Measurements from ENCODE around the gene MEFV.
A peak's percentile ranks its signal among the peaks of the same experiment; 100 is the strongest.

The MEFV gene

GRCh38 chr16:3243882-3244281 lies 12.6 kb downstream of the MEFV start:
- WGBS (ENCODE audit: insufficient coverage): 64% methylated on average over 4 of the region's 6 CpGs
- ChIA-PET POLR2A (no interaction called here), CTCF (no interaction called here)
- Histone ChIP-seq H3K27ac (ENCODE audit: insufficient read depth in 1 of 2, low read depth in 1 of 2, low read length in 2 of 2, poor library complexity in 1 of 2, severe bottlenecking in 2 of 2) (no peak overlapping the region), H3K4me1 (ENCODE audit: control extremely low read depth in 1 of 4, control insufficient read depth in 4 of 4, insufficient read depth in 4 of 4, low read length in 3 of 4) (peaks cover 0 to 3% (median 0%) of the 10 kb centered on the region in 4 experiments), H3K4me3 (ENCODE audit: control insufficient read depth in 1 of 7, extremely low read depth in 1 of 7, insufficient read depth in 4 of 7, low read depth in 2 of 7, low read length in 6 of 7) (no peak overlapping the region), H3K27me3 (replicated peaks in 2 of 5; ENCODE audit: control insufficient read depth in 4 of 5, insufficient read depth in 5 of 5, low read length in 4 of 5) (peaks cover 0 to 4% (median 2%) of the 10 kb centered on the region in 5 experiments), H3K36me3 (ENCODE audit: control insufficient read depth in 4 of 4, insufficient read depth in 4 of 4, low read length in 3 of 4) (no peaks in the 10 kb centered on the region), H3K9me3 (ENCODE audit: control extremely low read depth in 1 of 5, control insufficient read depth in 4 of 5, insufficient read depth in 2 of 5, low read depth in 1 of 5, low read length in 4 of 5) (peaks cover 0 to 5% (median 0%) of the 10 kb centered on the region in 5 experiments)
- DNase-seq: no peak

DNA sequence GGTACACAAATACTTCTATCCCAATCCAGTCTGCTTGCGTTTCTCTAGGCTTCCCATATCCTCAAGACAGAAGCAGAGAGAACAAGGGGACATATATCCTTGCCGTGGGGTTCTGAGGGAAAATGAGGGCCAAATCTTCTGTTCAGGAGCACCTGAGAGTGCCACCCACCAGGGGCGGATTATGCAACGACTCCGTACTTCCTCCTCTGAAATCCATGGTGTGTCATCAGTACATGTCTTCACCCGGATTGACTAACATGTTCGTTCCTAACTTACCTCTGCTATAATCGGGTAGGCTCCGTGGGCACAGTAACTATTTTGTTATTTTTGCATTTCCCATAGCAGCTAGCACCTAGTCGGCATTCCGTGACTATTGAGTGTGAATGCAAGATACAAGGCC lies 13.7 kb downstream of the MEFV start:
- no peak overlapping the region for H3K27ac ChIP-seq (ENCODE audit: insufficient read depth in 1 of 2, low read depth in 1 of 2, low read length in 2 of 2, poor library complexity in 1 of 2, severe bottlenecking in 2 of 2)
- ChIA-PET CTCF (interaction anchor here (0.6 kb wide), 1 partner anchor 8 kb away, joined by 3 read pairs; no protein-coding TSS in a partner anchor), POLR2A (no interaction called here)
- no peak overlapping the region for H3K4me3 ChIP-seq (ENCODE audit: control insufficient read depth in 1 of 7, extremely low read depth in 1 of 7, insufficient read depth in 4 of 7, low read depth in 2 of 7, low read length in 6 of 7)
- over 99% methylated on average over 10 of the region's 11 CpGs for WGBS (ENCODE audit: insufficient coverage)
- H3K4me1 ChIP-seq (ENCODE audit: control extremely low read depth in 1 of 4, control insufficient read depth in 4 of 4, insufficient read depth in 4 of 4, low read length in 3 of 4): peaks cover 0 to 3% (median 0%) of the 10 kb centered on the region in 4 experiments
- no peak for DNase-seq
- peaks cover 0 to 2% (median 0%) of the 10 kb centered on the region in 5 experiments for H3K27me3 ChIP-seq (replicated peaks in 2 of 5; ENCODE audit: control insufficient read depth in 4 of 5, insufficient read depth in 5 of 5, low read length in 4 of 5)
- H3K36me3 ChIP-seq (ENCODE audit: control insufficient read depth in 4 of 4, insufficient read depth in 4 of 4, low read length in 3 of 4): no peaks in the 10 kb centered on the region
- H3K9me3 ChIP-seq (ENCODE audit: control extremely low read depth in 1 of 5, control insufficient read depth in 4 of 5, insufficient read depth in 2 of 5, low read depth in 1 of 5, low read length in 4 of 5): peaks cover 0 to 5% (median 0%) of the 10 kb centered on the region in 5 experiments

- Histone ChIP-seq H3K27me3 (replicated peaks in 2 of 5; ENCODE audit: control insufficient read depth in 4 of 5, insufficient read depth in 5 of 5, low read length in 4 of 5) (peaks cover 0 to 2% (median 0%) of the 10 kb centered on the region in 5 experiments), H3K4me1 (ENCODE audit: control extremely low read depth in 1 of 4, control insufficient read depth in 4 of 4, insufficient read depth in 4 of 4, low read length in 3 of 4) (peaks cover 0 to under 1% (median 0%) of the 10 kb centered on the region in 4 experiments), H3K27ac (ENCODE audit: insufficient read depth in 1 of 2, low read depth in 1 of 2, low read length in 2 of 2, poor library complexity in 1 of 2, severe bottlenecking in 2 of 2) (no peak overlapping the region), H3K9me3 (ENCODE audit: control extremely low read depth in 1 of 5, control insufficient read depth in 4 of 5, insufficient read depth in 2 of 5, low read depth in 1 of 5, low read length in 4 of 5) (peaks cover 0 to 5% (median 0%) of the 10 kb centered on the region in 5 experiments), H3K4me3 (ENCODE audit: control insufficient read depth in 1 of 7, extremely low read depth in 1 of 7, insufficient read depth in 4 of 7, low read depth in 2 of 7, low read length in 6 of 7) (no peak overlapping the region), H3K36me3 (ENCODE audit: control insufficient read depth in 4 of 4, insufficient read depth in 4 of 4, low read length in 3 of 4) (no peaks in the 10 kb centered on the region)
- ChIA-PET CTCF (no interaction called here), POLR2A (no interaction called here)
- no peak for DNase-seq
- whole genome bisulfite sequencing (ENCODE audit: insufficient coverage): 97% methylated on average over 3 of the region's 5 CpGs
Observed at GRCh38 chr16:3241761-3242160, 14.7 kb downstream of the MEFV start.

- Histone ChIP-seq H3K27ac (ENCODE audit: insufficient read depth in 1 of 2, low read depth in 1 of 2, low read length in 2 of 2, poor library complexity in 1 of 2, severe bottlenecking in 2 of 2) (no peak overlapping the region), H3K27me3 (replicated peaks in 2 of 5; ENCODE audit: control insufficient read depth in 4 of 5, insufficient read depth in 5 of 5, low read length in 4 of 5) (peaks cover 0 to under 1% (median 0%) of the 10 kb centered on the region in 5 experiments), H3K9me3 (ENCODE audit: control extremely low read depth in 1 of 5, control insufficient read depth in 4 of 5, insufficient read depth in 2 of 5, low read depth in 1 of 5, low read length in 4 of 5) (peaks cover 3 to 20% (median 7%) of the 10 kb centered on the region in 5 experiments), H3K36me3 (ENCODE audit: control insufficient read depth in 4 of 4, insufficient read depth in 4 of 4, low read length in 3 of 4) (peaks cover 13 to 24% (median 19%) of the 10 kb centered on the region in 4 experiments), H3K4me1 (ENCODE audit: control extremely low read depth in 1 of 4, control insufficient read depth in 4 of 4, insufficient read depth in 4 of 4, low read length in 3 of 4) (peaks cover 2 to 13% (median 11%) of the 10 kb centered on the region in 4 experiments), H3K4me3 (ENCODE audit: control insufficient read depth in 1 of 7, extremely low read depth in 1 of 7, insufficient read depth in 4 of 7, low read depth in 2 of 7, low read length in 6 of 7) (no peak overlapping the region)
- DNase-seq: peak; percentile 30 to 62 (median 51)
- ChIA-PET CTCF (no interaction called here), POLR2A (interaction anchor here (1.6 kb wide), 1 partner anchor 47 kb away, joined by 6 read pairs; the partner anchor contains the start of gene ZNF263)
- WGBS (ENCODE audit: insufficient coverage): 88% methylated on average over 19 of the region's 29 CpGs
Observed at GRCh38 chr16:3235856-3236669, 20.4 kb downstream of the MEFV start.

DNA sequence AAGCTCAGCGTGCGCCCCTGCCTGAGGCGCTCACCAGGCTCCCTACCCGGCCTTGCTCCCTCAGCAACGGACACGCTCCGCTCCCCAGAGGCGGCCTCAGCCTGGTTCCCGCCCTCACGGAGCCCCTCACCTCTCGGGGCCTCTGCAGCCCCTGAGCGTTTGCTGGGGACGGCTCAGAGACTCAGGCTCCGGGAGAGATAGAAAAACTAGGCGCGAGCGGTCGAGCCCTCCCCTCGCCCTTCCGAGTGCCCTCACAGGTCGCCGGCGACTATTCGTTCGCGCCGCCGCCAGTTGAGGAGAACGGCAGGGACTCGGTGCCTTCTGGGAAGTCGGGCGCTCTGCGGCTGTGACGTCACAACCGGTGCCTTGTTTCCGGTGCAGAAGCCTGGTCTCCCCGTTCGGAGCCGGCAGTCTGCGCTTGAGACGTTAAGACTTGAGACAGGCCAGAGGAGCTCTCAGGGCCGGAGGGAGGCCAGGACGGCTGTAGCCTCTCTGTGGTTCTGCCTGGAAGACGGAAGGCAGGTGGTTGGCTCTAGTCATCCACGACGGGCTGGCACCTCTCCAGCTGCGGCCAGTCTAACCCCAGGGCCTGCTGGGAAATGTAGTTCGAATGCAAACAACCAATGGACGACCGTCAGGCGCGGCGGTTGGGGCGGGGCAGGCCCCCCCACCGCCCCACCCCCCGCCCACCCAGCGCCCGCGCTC lies 21.4 kb downstream of the MEFV start, which contains the start of gene ZNF200:
Gene ZNF200, minus strand, starts transcription at position 302 of the 705 bp plus-strand sequence. CDS start 1,403 bp downstream, outside the sequence.
- DNase-seq: peak; percentile 95 to 98 (median 98)
- peaks cover 23 to 34% (median 27%) of the 10 kb centered on the region in 4 experiments for H3K36me3 ChIP-seq (ENCODE audit: control insufficient read depth in 4 of 4, insufficient read depth in 4 of 4, low read length in 3 of 4)
- H3K27me3 ChIP-seq (replicated peaks in 2 of 5; ENCODE audit: control insufficient read depth in 4 of 5, insufficient read depth in 5 of 5, low read length in 4 of 5): no peaks in the 10 kb centered on the region
- WGBS (ENCODE audit: insufficient coverage): 0% methylated on average over 43 of the region's 59 CpGs
- H3K4me1 ChIP-seq (ENCODE audit: control extremely low read depth in 1 of 4, control insufficient read depth in 4 of 4, insufficient read depth in 4 of 4, low read length in 3 of 4): peaks cover 2 to 13% (median 11%) of the 10 kb centered on the region in 4 experiments
- peaks cover 6 to 31% (median 15%) of the 10 kb centered on the region in 5 experiments for H3K9me3 ChIP-seq (ENCODE audit: control extremely low read depth in 1 of 5, control insufficient read depth in 4 of 5, insufficient read depth in 2 of 5, low read depth in 1 of 5, low read length in 4 of 5)
- peak within 1 kb of the TSS; percentile 82 to 98 (median 86) for H3K4me3 ChIP-seq (ENCODE audit: control insufficient read depth in 1 of 7, extremely low read depth in 1 of 7, insufficient read depth in 4 of 7, low read depth in 2 of 7, low read length in 6 of 7)
- H3K27ac ChIP-seq (ENCODE audit: insufficient read depth in 1 of 2, low read depth in 1 of 2, low read length in 2 of 2, poor library complexity in 1 of 2, severe bottlenecking in 2 of 2): peak within 1 kb of the TSS; percentile 77 to 94
- ChIA-PET POLR2A (interaction anchor here (1.6 kb wide), 1 partner anchor 48 kb away, joined by 6 read pairs; the partner anchor contains the start of gene ZNF263), CTCF (no interaction called here)

- peak overlapping the region; percentile 77 to 94 for H3K27ac ChIP-seq (ENCODE audit: insufficient read depth in 1 of 2, low read depth in 1 of 2, low read length in 2 of 2, poor library complexity in 1 of 2, severe bottlenecking in 2 of 2)
- H3K27me3 ChIP-seq (replicated peaks in 2 of 5; ENCODE audit: control insufficient read depth in 4 of 5, insufficient read depth in 5 of 5, low read length in 4 of 5): no peaks in the 10 kb centered on the region
- ChIA-PET CTCF (no interaction called here), POLR2A (interaction anchor here (0.6 to 1.6 kb wide), 2 partner anchors 49 to 1204 kb away, joined by 6 to 7 read pairs; partner anchors contain the start of gene ZNF263)
- peaks cover 2 to 13% (median 11%) of the 10 kb centered on the region in 4 experiments for H3K4me1 ChIP-seq (ENCODE audit: control extremely low read depth in 1 of 4, control insufficient read depth in 4 of 4, insufficient read depth in 4 of 4, low read length in 3 of 4)
- peaks cover 23 to 40% (median 31%) of the 10 kb centered on the region in 4 experiments for H3K36me3 ChIP-seq (ENCODE audit: control insufficient read depth in 4 of 4, insufficient read depth in 4 of 4, low read length in 3 of 4)
- peak overlapping the region; percentile 82 to 98 (median 86) for H3K4me3 ChIP-seq (ENCODE audit: control insufficient read depth in 1 of 7, extremely low read depth in 1 of 7, insufficient read depth in 4 of 7, low read depth in 2 of 7, low read length in 6 of 7)
- under 1% methylated on average over 18 of the region's 18 CpGs for WGBS (ENCODE audit: insufficient coverage)
- H3K9me3 ChIP-seq (ENCODE audit: control extremely low read depth in 1 of 5, control insufficient read depth in 4 of 5, insufficient read depth in 2 of 5, low read depth in 1 of 5, low read length in 4 of 5): peaks cover 6 to 36% (median 17%) of the 10 kb centered on the region in 5 experiments
- DNase-seq: no peak
Observed at GRCh38 chr16:3234543-3234856, 21.9 kb downstream of the MEFV start.

All from common myeloid progenitor, CD34-positive (primary cell).